GM19035 (cell line): ENCODE data around the gene CST9.
"Not testable (repeated sequence)": the region's sequence is repeated elsewhere in the genome, so short reads cannot be mapped to it uniquely, and the experiment has no call there.

ENCODE experiments used
- ATAC-seq: cut with Tn5 transposase; IDR thresholded peaks from one replicate; pipeline ENCODE4 v1.9.1; 2021; ENCODE audit not compliant: unreplicated experiment

Gene CST9

DNA sequence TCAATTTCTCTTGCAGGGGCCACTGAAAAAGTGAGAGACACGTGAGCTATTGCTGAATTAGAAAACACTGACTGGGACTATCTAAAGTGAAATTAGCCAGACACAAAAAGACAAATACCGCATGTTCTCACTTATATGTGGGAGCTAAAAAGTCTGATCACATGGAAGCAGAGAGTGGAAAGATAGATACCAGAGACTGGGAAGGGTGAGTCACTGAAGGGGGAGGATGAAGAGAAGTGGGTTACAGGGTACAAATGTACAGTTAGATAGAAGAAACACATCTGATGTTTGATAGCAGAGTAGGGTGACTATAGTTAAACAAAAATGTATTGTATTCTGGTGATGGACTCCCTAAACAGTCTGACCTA, 18.6 kb upstream of the CST9 start:
- ATAC-seq, result no peak

DNA sequence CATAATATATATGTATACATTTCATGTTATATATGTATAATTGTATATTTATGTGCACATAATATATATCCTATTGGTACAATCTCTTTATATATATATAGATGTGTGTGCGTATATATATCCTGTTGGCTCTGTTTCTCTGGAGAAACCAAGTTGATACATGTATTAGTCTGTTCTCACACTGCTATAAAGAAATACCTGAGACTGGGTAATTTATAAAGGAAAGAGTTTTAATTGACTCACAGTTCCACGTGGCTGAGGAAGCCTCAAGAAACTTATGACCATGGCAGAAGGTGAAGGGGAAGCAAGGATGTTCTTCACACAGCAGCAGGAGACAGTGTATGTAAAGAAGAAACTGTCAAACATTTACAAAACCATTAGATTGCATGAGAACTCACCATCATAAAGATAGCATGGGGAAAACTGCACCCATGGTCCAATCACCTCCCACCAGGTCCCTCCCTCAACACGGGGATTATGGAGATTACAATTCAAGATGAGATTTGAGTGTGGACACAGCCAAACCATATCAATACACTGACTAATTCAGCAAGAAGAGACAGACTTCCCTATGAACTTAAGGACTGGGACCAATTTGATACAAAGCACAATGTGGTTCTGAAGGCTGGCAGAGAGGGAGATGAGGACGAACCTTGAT, 18.1 kb upstream of the CST9 start:
- ATAC-seq, result no peak

DNA sequence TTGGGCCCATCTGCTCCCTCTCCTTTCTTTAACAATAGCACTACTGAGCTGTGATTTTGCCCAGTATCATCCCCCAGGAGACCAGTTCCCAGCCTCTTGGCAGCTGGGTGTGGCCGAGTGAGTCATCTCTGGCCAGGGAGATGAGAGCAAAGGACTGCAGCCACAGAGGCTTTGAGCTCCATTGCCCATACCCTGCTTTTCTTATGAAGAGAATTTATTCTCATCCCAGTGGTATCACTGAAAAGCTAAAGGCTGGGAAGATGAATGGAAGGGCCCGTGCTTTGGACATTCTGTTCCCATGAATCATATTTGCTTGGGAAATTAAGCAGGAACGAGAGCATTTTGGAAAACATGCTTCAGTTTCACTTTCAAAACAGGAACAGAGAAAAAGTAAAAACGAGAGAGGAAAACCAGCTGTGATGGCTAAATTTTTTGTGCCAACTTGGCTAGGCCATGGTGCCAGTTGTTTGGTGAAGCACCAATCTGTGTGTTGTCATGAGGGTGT, 17.2 kb upstream of the CST9 start:
- no peak for ATAC-seq

DNA sequence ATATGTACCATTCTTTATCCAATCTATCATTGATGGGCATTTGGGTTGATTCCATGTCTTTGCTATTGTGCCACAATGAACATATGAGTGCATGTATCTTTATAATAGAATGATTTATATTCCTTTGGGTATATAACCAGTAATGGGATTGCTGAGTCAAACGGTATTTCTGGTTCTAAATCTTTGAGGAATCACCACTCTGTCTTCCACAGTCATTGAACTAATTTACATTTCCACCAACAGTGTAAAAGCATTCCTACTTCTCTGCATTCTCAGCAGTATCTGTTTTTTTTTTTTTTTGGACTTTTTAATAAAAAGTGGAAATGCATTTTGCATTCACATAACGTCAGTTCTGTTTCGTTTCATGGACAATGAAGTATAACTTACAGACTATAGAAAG, 16.7 kb upstream of the CST9 start:
- ATAC-seq, result not testable (repeated sequence)

DNA sequence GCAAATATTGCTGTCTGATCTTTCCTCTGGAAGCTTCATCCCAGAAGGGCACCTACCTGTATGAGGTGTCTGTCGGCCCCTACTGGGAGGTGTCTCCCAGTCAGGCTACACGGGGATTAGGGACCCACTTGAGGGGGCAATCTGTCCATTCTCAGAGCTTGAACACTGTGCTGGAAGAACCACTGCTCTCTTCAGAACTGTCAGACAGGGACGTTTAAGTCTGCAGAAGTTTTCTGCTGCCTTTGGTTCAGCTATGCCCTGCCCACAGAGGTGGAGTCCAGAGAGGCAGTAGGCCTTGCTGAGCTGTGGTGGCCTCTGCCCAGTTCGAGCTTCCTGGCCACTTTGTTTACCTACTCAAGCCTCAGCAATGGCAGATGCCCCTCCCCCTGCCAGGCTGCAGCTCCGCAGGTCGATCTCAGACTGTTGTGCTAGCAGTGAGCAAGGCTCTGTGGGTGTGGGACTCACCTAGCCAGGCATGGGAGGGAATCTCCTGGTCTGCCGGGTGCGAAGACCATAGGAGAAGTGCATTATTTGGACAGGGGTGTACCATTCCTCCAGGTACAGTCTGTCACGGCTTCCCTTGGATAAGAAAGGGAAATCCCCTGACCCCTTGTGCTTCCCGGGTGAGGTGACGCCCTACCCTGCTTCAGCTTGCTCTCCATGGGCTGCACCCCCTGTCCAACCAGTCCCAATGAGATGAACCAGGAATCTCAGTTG, 15.1 kb upstream of the CST9 start:
- ATAC-seq, result not testable (repeated sequence)

DNA sequence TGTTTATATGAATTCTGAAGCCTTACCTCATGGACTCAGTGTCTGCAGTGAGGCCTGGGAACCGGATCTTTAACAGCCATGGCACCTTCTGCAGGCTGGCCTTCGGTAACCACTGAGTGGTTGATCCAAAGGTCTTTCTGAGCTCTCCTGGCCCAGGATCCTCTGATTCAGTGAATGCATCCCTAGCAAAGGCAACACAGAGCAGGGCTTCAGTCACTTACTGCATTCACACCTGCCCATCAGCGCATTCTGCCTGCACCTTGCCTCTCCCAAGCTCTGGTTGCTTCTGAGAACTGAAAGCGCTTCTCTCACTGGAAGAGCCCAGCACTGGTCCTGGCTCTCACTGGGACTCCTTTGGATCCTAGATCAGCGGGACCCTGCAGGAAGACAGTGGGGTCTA, 8.4 kb upstream of the CST9 start:
- no peak for ATAC-seq

DNA sequence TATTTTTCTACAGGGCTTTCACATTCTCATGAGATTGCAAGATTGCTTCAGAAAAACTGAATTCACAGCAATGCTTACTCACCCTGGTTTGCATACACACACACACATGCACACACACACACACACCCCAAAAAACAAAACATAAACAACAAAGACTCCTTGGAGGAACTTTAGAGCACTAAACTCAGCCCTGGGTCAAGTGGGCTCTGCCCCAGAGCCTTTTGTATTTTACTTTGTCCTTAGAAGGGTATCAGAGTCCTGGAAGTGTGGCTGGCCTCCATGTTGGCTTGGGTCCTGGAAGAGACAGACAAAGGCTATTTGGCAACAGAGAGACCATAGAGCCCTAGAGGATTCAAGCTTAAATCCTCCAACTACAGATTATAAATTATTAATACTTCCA, 8.0 kb upstream of the CST9 start:
- ATAC-seq, result no peak

DNA sequence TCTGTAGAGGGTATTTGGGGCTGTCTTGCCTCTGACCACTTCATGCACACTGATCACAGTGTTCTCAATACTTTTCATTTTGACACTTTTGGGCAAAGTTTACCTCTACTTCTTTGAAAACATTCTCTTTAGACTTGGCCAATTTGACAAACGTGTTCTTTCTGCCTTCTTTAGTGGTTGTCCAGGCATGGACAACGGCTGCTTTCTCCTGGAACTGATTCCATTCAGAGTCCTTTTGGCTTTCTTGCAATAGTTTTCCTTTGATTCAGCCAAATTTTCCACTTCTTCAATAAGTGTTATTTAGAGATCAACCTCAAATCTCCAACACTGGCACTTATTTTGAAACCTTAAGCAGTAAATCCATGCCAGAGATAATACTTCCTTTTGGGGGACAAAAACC, 6.7 kb upstream of the CST9 start:
- ATAC-seq, result no peak

DNA sequence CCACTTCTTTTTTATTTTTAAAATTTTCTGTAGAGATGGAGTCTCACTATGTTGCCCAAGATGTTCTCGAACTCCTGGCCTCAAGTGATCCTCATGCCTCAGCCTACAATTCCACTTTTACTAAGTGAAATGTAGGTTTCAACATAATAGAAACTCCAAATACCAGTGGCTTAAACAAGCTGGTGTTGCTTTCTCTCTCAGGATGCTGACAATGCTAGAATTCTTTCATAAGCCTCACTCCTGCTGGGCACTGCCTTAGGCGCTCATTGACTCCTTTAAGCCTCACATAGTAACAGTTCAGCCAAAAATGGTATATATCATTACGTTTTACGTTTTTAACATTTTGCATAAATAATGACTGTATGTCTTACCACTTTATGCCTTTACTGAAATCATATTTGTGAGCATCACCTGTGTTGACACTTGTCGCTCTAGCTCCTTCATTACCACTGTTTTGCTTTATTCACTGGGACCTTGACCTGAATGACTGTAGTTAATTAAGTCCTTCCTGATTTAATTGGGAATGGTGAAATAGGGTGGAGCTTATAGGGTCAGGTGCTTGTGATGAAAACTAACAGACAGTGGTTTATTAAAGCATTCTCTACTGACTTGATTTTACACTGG, 3.9 kb upstream of the CST9 start:
- ATAC-seq, result no peak

DNA sequence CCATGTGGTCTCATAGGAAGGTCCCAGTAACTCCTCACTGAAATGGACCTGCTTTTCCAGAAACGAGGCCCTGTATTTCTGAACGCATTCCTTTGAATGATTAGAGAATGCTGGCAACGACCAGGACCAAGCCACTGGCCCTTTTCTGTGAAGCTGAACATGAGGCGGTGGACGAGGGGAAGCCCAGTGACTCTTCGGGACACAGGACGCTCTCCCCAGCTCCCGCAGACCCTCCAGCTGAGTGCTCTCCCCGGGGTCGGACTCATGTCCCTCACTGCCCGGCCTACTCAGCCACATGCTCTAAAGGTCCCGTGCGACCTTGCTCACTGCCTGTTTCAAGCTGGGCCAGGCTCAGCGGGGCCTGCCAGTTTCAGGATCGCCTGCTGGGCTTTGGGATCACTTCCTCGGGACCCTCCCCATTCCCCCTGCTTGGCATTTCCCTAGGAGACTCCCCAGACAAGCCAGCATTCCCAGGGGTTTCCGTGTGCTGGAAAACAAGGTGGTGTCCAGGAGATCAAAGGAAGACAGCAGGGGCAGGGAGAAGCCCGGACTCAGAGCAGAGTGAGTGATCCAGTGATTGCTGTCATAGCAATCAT, 2.6 kb upstream of the CST9 start:
- no peak for ATAC-seq

DNA sequence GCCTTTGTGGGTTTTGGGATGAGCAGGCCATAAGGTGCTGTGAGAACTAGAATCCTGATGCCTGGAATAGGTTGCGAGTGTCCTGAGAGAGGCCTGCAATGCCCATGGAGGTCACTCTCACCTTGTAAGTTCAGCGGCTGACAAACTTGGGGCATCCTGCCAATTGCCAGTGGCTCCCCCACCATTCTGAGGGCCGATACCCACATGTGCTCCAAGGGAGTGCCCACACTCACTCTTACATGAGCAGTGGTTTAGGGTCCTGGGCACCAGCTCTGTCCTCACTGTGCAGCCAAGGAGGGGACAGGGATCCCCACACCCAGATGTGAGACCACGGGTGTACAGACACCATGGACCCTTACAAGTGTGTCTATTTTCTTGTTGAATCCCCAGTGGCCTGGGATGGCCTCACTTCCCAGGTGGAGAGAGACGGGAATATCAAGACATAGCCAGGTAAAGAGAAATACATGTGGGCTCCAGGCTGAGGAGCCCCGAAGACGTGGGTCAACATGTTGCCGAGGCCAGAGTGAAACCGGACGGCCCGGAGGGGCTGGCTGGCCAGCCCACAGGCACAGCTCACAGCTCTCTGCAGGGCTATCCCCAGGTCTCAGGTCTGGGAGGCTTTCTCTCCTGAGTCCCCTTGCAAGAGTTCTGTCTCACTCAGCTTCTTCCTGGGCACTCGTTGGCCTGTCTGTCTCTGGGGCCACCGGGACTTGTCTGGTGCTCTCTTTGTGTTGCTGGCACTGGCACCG, 2.0 kb upstream of the CST9 start:
- no peak for ATAC-seq

DNA sequence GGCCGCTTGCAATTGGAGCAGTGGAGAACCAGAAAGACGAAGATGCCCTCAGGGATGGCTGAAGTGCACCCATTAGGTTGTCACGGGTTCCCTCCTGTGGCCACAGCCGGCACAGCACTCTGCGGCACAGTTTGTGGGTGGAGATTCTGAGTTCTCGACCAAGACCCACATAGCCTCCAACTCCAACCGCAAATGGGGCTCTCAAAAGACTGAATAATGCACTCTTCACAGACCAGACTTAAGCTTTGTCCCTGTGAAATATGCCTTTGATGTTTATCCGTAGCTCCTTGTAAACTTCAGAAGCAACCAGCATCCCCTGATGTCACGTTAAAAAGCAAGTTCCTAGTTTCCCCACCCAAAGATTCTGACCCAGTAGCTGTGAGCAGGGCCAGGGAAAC, 934 bp upstream of the CST9 start:
- ATAC-seq, result peak; percentile 91

DNA sequence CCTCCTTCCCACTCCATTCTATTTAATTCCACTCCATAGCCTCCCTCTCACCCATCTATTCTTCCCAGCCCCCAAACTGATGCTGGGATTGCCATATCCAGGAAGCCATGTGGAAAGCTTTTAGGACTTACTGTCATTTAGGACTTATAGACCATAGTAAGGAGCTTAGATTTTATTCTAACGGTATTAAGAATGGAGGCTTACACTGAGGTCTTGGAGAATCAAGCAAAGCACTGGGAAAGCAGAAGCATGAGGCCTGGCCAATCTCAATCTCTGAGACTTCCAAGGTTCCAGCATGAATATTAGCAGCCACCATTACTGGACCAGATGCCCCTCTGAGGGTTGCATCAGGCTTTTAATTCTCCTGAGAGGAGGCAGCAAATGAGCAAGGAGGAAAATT, 1.4 kb downstream of the CST9 start:
- no peak for ATAC-seq

DNA sequence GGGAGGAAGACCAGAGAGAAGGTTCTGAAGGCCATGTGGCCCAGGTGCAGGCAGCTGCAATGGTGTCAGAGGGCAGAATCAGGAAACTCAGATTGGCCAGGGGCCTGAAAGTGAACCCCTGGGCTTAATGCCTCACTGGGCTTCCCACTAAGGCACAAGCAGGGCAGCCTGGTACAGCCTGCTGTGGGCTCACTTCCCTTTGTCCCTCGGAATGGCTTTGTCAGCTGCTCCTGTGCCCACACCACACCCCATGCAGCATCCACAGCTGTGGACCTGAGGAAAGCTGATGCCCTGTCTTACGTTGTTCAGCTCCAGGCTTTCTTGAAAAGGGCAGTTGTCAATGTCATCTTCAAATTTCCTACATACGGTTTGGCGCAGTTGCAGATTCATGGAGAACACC, 2.4 kb downstream of the CST9 start:
- ATAC-seq, result no peak

DNA sequence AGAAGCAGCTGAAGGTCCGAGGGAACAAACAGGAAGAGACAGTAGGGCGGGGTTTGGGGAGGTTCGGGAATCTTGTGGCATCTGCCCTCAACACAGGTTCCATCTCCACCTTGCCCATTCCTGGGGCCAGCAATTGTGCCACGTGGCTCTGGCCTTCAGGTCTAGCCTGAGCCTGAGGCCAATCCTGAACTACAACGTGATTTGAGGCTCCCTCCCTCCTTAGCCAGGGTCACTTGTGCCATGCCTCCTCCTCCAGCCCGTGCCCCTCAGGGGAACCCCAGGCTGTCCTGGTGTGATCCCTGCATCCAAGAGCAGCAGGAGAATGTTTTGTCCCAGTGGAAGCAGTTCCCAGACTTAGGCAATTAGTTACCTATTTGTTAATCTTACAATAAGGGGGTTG, 3.0 kb downstream of the CST9 start:
- no peak for ATAC-seq

DNA sequence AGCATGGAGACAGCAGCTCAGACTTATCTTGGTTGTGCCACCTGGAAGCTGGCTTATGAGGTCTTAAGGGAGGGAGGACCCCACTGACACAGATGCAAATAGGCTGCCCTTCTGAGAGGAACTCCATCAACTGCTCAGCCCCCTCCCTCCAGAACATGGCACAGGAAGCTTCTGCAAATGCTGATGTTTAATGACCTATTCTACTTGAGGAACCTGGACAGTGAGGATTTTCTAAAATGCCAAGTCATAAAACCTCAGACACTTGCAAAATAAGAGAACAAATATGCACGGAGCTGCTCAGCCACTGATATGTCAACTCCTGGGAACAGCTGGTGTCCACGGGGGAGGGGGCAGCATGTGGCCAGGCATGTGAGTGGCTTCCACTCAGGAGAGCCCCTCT, 3.5 kb downstream of the CST9 start:
- no peak for ATAC-seq

DNA sequence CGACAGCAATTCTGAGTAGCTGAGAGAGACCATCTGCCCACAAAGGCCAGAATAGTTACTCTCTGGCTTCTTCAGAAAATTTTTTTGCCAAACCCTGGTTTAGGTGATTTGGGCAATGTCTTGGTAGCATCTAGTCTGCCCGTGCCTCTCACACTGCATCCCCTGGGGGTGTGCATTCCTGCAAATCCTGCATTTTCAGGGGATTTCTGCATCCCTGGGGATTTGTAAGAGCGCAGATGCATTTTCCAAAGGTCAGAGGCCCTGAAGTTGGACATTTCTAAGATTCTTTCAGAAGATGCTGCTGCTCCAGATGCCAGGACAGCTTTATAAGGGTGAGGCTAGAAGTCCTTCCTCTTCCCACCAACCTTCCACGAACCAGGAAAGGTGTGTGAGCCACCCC, 4.0 kb downstream of the CST9 start:
- ATAC-seq, result no peak

DNA sequence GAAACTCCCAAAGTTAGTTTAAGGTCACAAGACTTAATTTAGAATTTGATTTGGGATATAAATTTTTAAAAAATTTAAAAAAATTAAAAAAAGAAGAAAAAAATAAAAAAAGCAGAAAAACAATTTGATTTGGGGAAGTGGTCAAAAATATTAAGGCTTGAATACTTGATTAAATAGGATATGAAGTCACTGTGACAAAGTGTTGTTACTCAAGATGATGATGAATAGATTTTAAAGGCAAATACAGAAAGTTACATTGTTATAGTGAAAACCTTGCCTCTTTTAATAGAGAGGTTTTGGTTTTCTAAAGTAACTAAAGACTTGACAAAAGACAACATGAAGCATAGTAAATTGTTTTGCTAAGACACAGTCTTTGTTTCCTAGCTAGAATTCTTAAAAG, 7.2 kb downstream of the CST9 start:
- ATAC-seq, result no peak

DNA sequence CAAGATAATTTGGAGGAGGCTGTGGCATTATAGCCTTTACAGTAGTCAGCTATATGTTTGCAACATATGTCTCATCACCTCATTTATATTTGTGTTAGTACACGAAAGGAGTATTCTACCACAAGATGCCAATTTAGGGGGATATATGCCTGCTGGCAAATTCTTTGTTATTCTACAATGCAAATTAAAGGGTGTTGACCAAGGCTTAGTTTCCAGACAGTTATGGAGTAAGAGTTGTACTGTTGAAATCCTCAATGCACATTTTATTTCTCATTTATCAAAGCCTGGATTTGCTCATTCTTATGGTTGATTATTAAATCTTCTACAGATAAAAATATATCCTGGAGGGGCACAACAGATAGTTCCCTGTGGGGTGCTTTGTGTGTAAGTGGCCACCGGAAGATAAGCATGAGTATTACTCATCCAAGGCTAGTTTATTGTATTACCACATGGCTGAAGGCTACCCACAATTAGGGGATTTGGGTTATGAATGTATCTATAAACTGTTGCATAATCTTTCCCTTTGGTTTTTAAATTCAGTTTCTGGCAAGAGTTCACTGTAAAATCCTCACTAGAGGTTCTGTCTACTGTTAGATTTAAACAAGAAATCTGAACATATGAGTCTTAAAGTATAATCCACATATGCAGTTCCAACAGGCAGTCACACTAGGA, 9.0 kb downstream of the CST9 start:
- no peak for ATAC-seq

DNA sequence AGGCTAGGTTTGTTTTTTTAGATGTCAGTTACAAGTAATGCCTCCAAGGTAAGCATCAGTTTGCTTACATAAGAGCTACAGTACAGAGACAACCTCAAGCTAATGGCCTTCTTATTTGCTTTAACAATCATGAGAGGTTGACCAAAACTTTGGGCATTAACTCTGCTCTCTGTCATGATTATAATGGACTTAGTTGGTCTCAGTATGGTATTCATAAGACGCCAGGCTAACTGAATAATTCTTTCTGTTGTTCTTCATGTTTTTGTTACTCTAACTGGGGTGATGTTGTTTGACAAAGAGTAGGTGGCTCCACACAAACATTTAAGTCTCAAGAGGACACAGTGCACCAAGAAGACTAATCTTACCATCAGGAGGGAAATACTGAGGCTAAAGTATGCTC, 9.8 kb downstream of the CST9 start:
- ATAC-seq, result no peak
